ENCODE measurements around the gene KSR2. TPM values are rescaled to one million over a fixed set of nuclear protein-coding genes. Genes with fewer than 3 reads are reported as not detected.

Gene KSR2
- total RNA-seq, 1 experiment from 2014 or later = not detected

GRCh38 chr12:117551665-117552064 lies 417.1 kb downstream of the KSR2 start:
- CTCF ChIA-PET = no interaction called here
- Histone ChIP-seq H3K36me3 (ENCODE audit: insufficient read depth, low read length, poor library complexity, severe bottlenecking) (no peaks in the 10 kb centered on the region), H3K27me3 (replicated peaks; ENCODE audit: insufficient read depth, low read depth, low read length, poor library complexity) (no peaks in the 10 kb centered on the region), H3K4me1 (ENCODE audit: insufficient read depth, low read length, poor library complexity, severe bottlenecking) (no peaks in the 10 kb centered on the region), H3K9me3 (ENCODE audit: low read depth, low read length, poor library complexity, severe bottlenecking) (no peaks in the 10 kb centered on the region), H3K27ac (ENCODE audit: low read depth, low read length, poor library complexity, severe bottlenecking) (no peak overlapping the region), H3K4me3 (ENCODE audit: low read depth, low read length, poor library complexity, severe bottlenecking) (no peak overlapping the region)
- DNase-seq (ENCODE audit: low spot score) = no peak
- POLR2A ChIA-PET (ENCODE audit: low non-redundant PET) = no interaction called here
- intact Hi-C loops (cut with micrococcal nuclease; ENCODE audit: unreplicated experiment) = no loop called here
- no peak for TF ChIP-seq CTCF (conservative IDR thresholded peaks at IDR 0.05; ENCODE audit: low read depth, low read length)
- no peak for TF ChIP-seq EZH2 (IDR thresholded peaks at IDR 0.05; ENCODE audit: borderline replicate concordance, low read depth, low read length, poor library complexity, severe bottlenecking)
- no TSS peak for BruUV-seq (replicated peaks)

GRCh38 chr12:117547209-117547608 lies 421.6 kb downstream of the KSR2 start:
- Histone ChIP-seq H3K27me3 (replicated peaks; ENCODE audit: insufficient read depth, low read depth, low read length, poor library complexity) (no peaks in the 10 kb centered on the region), H3K4me1 (ENCODE audit: insufficient read depth, low read length, poor library complexity, severe bottlenecking) (no peaks in the 10 kb centered on the region), H3K9me3 (ENCODE audit: low read depth, low read length, poor library complexity, severe bottlenecking) (no peaks in the 10 kb centered on the region), H3K4me3 (ENCODE audit: low read depth, low read length, poor library complexity, severe bottlenecking) (no peak overlapping the region), H3K36me3 (ENCODE audit: insufficient read depth, low read length, poor library complexity, severe bottlenecking) (no peaks in the 10 kb centered on the region), H3K27ac (ENCODE audit: low read depth, low read length, poor library complexity, severe bottlenecking) (no peak overlapping the region)
- CTCF ChIA-PET = no interaction called here
- intact Hi-C loops (cut with micrococcal nuclease; ENCODE audit: unreplicated experiment) = no loop called here
- POLR2A ChIA-PET (ENCODE audit: low non-redundant PET) = no interaction called here
- DNase-seq (ENCODE audit: low spot score) = no peak
- no TSS peak for BruUV-seq (replicated peaks)
- TF ChIP-seq EZH2 (IDR thresholded peaks at IDR 0.05; ENCODE audit: borderline replicate concordance, low read depth, low read length, poor library complexity, severe bottlenecking) (no peak), CTCF (conservative IDR thresholded peaks at IDR 0.05; ENCODE audit: low read depth, low read length) (no peak)

GRCh38 chr12:117545216-117545615 lies 423.6 kb downstream of the KSR2 start:
- Histone ChIP-seq H3K27ac (ENCODE audit: low read depth, low read length, poor library complexity, severe bottlenecking) (no peak overlapping the region), H3K36me3 (ENCODE audit: insufficient read depth, low read length, poor library complexity, severe bottlenecking) (no peaks in the 10 kb centered on the region), H3K9me3 (ENCODE audit: low read depth, low read length, poor library complexity, severe bottlenecking) (no peaks in the 10 kb centered on the region), H3K4me3 (ENCODE audit: low read depth, low read length, poor library complexity, severe bottlenecking) (no peak overlapping the region), H3K27me3 (replicated peaks; ENCODE audit: insufficient read depth, low read depth, low read length, poor library complexity) (peaks cover 5% of the 10 kb centered on the region), H3K4me1 (ENCODE audit: insufficient read depth, low read length, poor library complexity, severe bottlenecking) (no peaks in the 10 kb centered on the region)
- TF ChIP-seq CTCF (conservative IDR thresholded peaks at IDR 0.05; ENCODE audit: low read depth, low read length) = no peak
- TF ChIP-seq EZH2 (IDR thresholded peaks at IDR 0.05; ENCODE audit: borderline replicate concordance, low read depth, low read length, poor library complexity, severe bottlenecking) = no peak
- DNase-seq (ENCODE audit: low spot score) = no peak
- ChIA-PET POLR2A (ENCODE audit: low non-redundant PET) (no interaction called here), CTCF (no interaction called here)
- no TSS peak for BruUV-seq (replicated peaks)
- intact Hi-C loops (cut with micrococcal nuclease; ENCODE audit: unreplicated experiment) = no loop called here

Data from A673 (cell line).